HFF-Myc (cell line): ENCODE data around the gene SLC15A5.

ENCODE experiments used
- DNase-seq: peaks from one replicate; pipeline ENCODE4 v3.0.0-alpha.2; 2011; ENCODE audit warnings: low read depth; ENCODE audit errors: extremely low read depth
- H3K4me3 ChIP-seq: replicated peaks from 2 replicates; pipeline ENCODE4 v1.5.1; 2011; ENCODE audit warnings: low read depth, mild to moderate bottlenecking, control low read depth, low read length
- TF ChIP-seq, protein P1 (sequence below): IDR thresholded peaks from 2 replicates; pipeline ENCODE4 v1.5.1; 2012; ENCODE audit warnings: mild to moderate bottlenecking, low read depth, low read length, control low read depth; ENCODE audit errors: missing control alignments

The SLC15A5 gene

DNA sequence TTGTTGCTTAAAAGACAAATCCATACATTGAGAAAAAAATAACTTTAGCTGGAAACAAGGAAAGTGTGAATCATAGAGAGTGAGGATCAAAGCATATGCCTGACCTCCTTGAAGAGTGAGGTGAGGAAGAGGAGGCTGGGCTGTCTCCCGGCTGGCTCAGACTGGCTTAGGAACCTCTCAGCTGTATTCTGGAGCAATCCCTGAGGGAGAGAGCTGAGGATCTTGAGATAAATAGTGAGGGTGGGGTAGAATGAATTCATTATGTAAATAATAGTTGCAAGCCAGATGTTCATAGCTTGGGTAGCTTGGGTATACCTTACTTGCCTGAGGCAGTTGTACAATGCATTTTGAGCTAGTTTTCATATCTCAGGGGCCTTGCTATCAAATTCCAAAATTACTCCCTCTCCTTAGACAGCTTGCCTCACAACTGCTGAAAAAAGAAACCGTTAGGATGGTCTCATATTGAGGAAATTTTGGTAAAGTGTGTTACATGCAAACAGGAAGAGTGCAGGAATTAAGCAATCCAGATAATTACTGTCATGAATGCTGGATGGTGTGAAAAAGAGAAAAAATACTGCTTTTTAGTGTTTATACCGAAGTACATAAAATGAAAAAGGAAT lies 30.5 kb upstream of the SLC15A5 start:
- H3K4me3 ChIP-seq: no peak overlapping the region
- no peak for DNase-seq
- TF ChIP-seq, protein P1, sequence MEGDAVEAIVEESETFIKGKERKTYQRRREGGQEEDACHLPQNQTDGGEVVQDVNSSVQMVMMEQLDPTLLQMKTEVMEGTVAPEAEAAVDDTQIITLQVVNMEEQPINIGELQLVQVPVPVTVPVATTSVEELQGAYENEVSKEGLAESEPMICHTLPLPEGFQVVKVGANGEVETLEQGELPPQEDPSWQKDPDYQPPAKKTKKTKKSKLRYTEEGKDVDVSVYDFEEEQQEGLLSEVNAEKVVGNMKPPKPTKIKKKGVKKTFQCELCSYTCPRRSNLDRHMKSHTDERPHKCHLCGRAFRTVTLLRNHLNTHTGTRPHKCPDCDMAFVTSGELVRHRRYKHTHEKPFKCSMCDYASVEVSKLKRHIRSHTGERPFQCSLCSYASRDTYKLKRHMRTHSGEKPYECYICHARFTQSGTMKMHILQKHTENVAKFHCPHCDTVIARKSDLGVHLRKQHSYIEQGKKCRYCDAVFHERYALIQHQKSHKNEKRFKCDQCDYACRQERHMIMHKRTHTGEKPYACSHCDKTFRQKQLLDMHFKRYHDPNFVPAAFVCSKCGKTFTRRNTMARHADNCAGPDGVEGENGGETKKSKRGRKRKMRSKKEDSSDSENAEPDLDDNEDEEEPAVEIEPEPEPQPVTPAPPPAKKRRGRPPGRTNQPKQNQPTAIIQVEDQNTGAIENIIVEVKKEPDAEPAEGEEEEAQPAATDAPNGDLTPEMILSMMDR: no peak

DNA sequence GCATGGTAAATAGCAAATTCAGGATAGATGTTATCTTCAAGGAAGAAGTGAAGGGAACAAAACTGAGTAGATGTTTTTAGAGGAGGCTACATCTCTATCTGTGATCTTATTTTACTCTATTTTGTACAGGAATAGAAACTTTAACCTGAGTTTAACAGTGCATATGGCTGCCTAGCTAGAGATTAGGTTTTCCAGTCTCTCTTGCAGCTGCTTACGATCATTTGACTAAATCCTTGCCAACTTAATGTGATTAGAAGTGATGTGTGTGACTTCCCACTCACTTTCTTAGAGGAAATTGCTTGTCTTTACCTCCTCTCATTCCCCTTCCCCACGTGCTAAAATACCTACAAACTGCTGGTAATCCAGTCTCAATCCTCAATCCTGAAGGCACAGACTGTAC lies 26.5 kb upstream of the SLC15A5 start:
- TF ChIP-seq, protein P1: no peak
- H3K4me3 ChIP-seq: no peak overlapping the region
- DNase-seq: no peak

DNA sequence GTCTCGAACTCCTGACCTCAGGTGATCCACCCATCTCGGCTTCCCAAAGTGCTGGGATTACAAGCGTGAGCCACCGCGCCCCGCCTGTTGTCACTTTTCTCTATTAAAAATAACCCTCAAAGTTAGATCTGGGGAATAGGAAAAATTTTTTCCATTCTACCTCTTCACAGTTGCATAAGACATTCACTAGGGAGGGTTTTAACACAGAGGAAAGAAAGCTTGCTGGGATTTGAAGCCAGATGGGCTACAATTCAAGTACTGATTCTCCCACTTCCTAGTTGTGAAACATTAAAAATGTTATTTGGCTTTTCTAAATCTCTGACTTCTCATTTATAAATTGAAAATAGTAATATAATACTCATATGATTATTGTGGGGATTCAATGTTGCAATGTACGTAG lies 23.3 kb upstream of the SLC15A5 start:
- no peak for DNase-seq
- TF ChIP-seq, protein P1: no peak
- no peak overlapping the region for H3K4me3 ChIP-seq

DNA sequence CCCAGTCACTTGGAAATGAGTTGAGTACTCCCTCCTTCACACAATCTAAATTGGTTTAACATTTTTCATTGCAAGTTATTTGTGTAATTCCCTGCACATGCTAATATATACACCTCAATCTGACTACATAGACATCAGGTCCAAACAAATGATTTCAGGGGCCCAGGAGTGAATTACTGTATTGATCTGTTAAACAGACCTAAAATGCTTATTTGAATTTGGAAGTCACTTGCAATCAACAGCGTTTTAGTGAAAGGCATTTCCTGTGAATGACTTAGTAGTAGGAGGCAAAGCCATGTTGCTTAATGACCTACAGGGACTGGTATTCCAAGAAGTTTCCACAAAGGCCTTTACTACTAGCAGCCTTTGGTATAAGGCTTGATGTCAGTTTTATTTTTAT lies 22.6 kb upstream of the SLC15A5 start:
- H3K4me3 ChIP-seq: no peak overlapping the region
- TF ChIP-seq, protein P1: no peak
- no peak for DNase-seq

DNA sequence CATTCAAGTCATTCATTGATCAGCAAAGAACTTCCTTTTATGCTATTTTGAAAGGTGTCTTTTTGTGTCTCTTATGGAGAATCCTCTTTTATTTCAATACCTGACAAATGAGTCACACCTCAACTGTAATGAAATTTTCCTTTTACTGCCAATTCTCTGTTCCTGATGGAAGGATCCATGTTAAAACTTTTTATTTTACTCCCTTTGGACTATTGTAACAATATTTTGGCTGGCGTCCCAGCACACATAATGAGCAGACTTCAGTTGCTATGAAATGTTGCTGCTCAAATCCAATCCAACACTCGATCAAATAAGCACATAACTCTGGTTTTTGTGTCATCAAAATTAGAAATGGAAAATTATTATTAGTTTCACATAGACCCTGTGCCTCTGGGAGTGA lies 21.9 kb upstream of the SLC15A5 start:
- DNase-seq: no peak
- no peak overlapping the region for H3K4me3 ChIP-seq
- TF ChIP-seq, protein P1: no peak

DNA sequence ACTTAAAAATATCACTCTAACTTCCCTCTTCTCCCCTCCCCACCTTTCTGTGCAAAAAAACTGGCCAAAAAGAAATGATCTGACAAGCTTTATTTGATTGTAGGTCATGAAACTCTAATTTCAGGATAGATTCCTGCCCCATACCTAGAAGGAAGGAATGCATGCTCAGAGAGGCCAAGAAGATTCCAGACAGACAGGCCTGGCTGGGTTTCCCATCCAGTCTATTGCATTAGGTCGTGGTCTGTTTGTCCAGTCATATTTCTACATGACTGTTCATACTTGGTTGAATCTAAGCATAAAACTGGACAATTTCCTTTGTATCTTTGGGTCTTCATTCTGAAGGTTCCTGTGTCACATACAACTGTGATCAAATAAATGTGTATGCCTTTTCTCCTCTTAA lies 20.0 kb upstream of the SLC15A5 start:
- DNase-seq: no peak
- H3K4me3 ChIP-seq: no peak overlapping the region
- TF ChIP-seq, protein P1: no peak

DNA sequence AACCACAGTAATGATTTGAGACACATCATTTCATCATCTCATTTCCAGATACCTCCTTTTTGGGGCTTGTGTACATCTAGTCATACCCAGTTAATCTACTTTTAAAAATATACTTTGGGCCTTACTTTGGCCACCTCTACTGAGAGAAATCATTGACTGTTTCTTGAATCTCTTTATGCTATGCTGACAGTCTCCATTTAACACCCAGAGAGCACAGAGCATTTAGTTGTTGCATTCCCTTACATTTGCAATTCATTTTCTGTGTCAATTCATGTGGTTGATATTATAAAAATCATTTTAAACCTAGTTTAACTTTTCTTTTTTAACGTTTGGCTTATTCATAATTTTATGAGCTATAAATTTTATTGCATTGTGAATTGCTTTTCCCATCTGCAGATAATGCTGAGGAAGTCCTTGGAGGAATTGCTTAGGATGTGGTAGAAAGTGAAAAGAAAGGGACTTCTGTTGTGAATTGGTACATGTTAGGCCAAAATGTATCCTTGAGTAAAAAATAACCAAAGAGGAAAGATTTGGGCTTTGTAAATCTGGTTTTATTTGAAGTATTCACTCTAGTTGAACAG lies 17.0 kb upstream of the SLC15A5 start:
- no peak for DNase-seq
- H3K4me3 ChIP-seq: no peak overlapping the region
- TF ChIP-seq, protein P1: no peak
